OCI-LY3 (cell line): ENCODE results near the gene BRAP.
"Not testable (repeated sequence)": the region's sequence is repeated elsewhere in the genome, so short reads cannot be mapped to it uniquely, and the experiment has no call there.

Experiments used
- EZH2phosphoT487 ChIP-seq: fragments of 200-600 bp; shearing (Covaris generic); IDR thresholded peaks from 2 replicates; pipeline ENCODE4 v1.6.1; 2018; ENCODE audit warnings: antibody characterized with exemption, mixed run types, low read depth
- TF ChIP-seq, protein P1 (sequence below): fragments of 200-600, 300-600 bp; sonication (generic); IDR thresholded peaks from 2 replicates; pipeline ENCODE4 v1.5.1; 2014; ENCODE audit warnings: antibody characterized with exemption, low read length, low read depth

DNA sequence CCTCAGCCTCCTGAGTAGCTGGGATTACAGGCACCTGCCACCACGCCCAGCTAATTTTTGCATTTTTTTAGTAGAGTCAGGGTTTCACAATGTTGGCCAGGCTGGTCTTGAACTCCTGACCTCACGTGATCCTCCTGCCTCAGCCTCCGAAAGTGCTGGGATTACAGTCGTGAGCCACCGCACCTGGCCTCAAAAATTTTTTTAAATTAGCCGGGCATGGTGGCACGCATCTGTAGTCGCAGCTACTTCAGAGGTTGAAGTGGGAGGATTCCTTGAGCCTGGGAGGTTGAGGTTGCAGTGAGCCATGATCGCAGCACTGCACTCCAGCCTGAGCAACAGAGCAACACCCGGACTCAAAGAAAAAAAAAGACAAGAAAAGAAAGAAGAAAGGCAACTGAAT lies 67.9 kb downstream of the BRAP start:
- TF ChIP-seq, protein P1, sequence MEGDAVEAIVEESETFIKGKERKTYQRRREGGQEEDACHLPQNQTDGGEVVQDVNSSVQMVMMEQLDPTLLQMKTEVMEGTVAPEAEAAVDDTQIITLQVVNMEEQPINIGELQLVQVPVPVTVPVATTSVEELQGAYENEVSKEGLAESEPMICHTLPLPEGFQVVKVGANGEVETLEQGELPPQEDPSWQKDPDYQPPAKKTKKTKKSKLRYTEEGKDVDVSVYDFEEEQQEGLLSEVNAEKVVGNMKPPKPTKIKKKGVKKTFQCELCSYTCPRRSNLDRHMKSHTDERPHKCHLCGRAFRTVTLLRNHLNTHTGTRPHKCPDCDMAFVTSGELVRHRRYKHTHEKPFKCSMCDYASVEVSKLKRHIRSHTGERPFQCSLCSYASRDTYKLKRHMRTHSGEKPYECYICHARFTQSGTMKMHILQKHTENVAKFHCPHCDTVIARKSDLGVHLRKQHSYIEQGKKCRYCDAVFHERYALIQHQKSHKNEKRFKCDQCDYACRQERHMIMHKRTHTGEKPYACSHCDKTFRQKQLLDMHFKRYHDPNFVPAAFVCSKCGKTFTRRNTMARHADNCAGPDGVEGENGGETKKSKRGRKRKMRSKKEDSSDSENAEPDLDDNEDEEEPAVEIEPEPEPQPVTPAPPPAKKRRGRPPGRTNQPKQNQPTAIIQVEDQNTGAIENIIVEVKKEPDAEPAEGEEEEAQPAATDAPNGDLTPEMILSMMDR, result not testable (repeated sequence)
- TF ChIP-seq EZH2phosphoT487, result not testable (repeated sequence)
